Adipose tissue (tissue), 3 donors: ENCODE measurements around the gene TBC1D12. TPM values are rescaled to one million over a fixed set of nuclear protein-coding genes. Genes with fewer than 3 reads are reported as not detected.

Source experiments
- H3K27ac ChIP-seq: one replicate; pipeline ENCODE4 v1.5.1; 2013; ENCODE audit warnings: low read depth, low read length
- WGBS, 3 donors: extraction: QIAGEN DNeasy Blood & Tissue Kit; methylation state at CpG; one replicate each; pipeline ENCODE4 v1.1.7; 2013; 5-methylcytosine and 5-hydroxymethylcytosine counted together
- polyA plus RNA-seq, 3 donors: library from polyadenylated mRNA; stranded (reverse); fragments of 200-250 nt; gene quantifications; one replicate each; pipeline ENCODE4 v1.2.3, GENCODE V29; 2013
- donor health status: healthy with polysubstance abuse.
- donor health status: Bipolar disorder and iron deficiency.
- donor health status: healthy.

Gene TBC1D12
- polyA plus RNA-seq, 3 donors, result 2.9 to 7.6 (median 4.1) TPM

- no peak overlapping the region for H3K27ac ChIP-seq
These were observed 30.1 kb downstream of the TBC1D12 start for GRCh38 chr10:94432443-94432842.

GRCh38 chr10:94439275-94439861 lies 37.0 kb downstream of the TBC1D12 start:
- no peak overlapping the region for H3K27ac ChIP-seq
- WGBS, 3 donors, result 21 to 30% (median 23%) methylated on average over 4 of the region's 4 CpGs

- no peak overlapping the region for H3K27ac ChIP-seq
These were observed 37.8 kb downstream of the TBC1D12 start for GRCh38 chr10:94440096-94440495.

- WGBS, 3 donors, result 42 to 68% (median 62%) methylated on average over 2 of the region's 2 CpGs
These were observed 40.7 kb downstream of the TBC1D12 start for GRCh38 chr10:94443047-94443446.

GRCh38 chr10:94443549-94443948 lies 41.2 kb downstream of the TBC1D12 start:
- 88 to 90% (median 88%) methylated on average over 4 of the region's 4 CpGs for WGBS, 3 donors
- H3K27ac ChIP-seq, result no peak overlapping the region

More at GRCh38 chr10:94443047-94443446, 40.7 kb downstream of the TBC1D12 start:
- H3K27ac ChIP-seq, result no peak overlapping the region

GRCh38 chr10:94450782-94451181 lies 48.4 kb downstream of the TBC1D12 start:
- H3K27ac ChIP-seq, result no peak overlapping the region

- no peak overlapping the region for H3K27ac ChIP-seq
- 95 to 100% (median 97%) methylated on average over 1 of the region's 1 CpG for WGBS, 3 donors
These were observed 49.7 kb downstream of the TBC1D12 start for GRCh38 chr10:94451883-94452519.

- 93 to 95% (median 94%) methylated on average over 2 of the region's 2 CpGs for WGBS, 3 donors
- no peak overlapping the region for H3K27ac ChIP-seq
These were observed 54.6 kb downstream of the TBC1D12 start for GRCh38 chr10:94456942-94457341.

- H3K27ac ChIP-seq, result no peak overlapping the region
- WGBS, 3 donors, result 95 to 99% (median 98%) methylated on average over 22 to 25 of the region's 25 CpGs
These were observed 57.0 kb downstream of the TBC1D12 start for GRCh38 chr10:94459385-94459784.

- 91 to 96% (median 92%) methylated on average over 1 of the region's 1 CpG for WGBS, 3 donors
- no peak overlapping the region for H3K27ac ChIP-seq
These were observed 59.2 kb downstream of the TBC1D12 start for GRCh38 chr10:94461503-94461902.

GRCh38 chr10:94462130-94462529 lies 59.8 kb downstream of the TBC1D12 start:
- H3K27ac ChIP-seq, result no peak overlapping the region

GRCh38 chr10:94465684-94466083 lies 63.3 kb downstream of the TBC1D12 start:
- WGBS, 3 donors, result 94 to 97% (median 94%) methylated on average over 12 to 15 of the region's 15 CpGs
- no peak overlapping the region for H3K27ac ChIP-seq

GRCh38 chr10:94481410-94481809 lies 79.1 kb downstream of the TBC1D12 start:
- H3K27ac ChIP-seq, result no peak overlapping the region

GRCh38 chr10:94483970-94484369 lies 81.6 kb downstream of the TBC1D12 start:
- H3K27ac ChIP-seq, result no peak overlapping the region
- 92 to 98% (median 96%) methylated on average over 4 of the region's 4 CpGs for whole genome bisulfite sequencing, 3 donors

- no peak overlapping the region for H3K27ac ChIP-seq
- 97 to 98% (median 98%) methylated on average over 1 of the region's 1 CpG for WGBS, 3 donors
These were observed 82.8 kb downstream of the TBC1D12 start for GRCh38 chr10:94485094-94485493.

- WGBS, 3 donors, result 95 to 96% (median 96%) methylated on average over 3 of the region's 3 CpGs
- H3K27ac ChIP-seq, result no peak overlapping the region
These were observed 85.2 kb downstream of the TBC1D12 start for GRCh38 chr10:94487575-94487974.

GRCh38 chr10:94489107-94489506 lies 86.8 kb downstream of the TBC1D12 start:
- WGBS, 3 donors, result 94 to 98% (median 97%) methylated on average over 4 of the region's 4 CpGs
- no peak overlapping the region for H3K27ac ChIP-seq

GRCh38 chr10:94489976-94490788 lies 87.8 kb downstream of the TBC1D12 start:
- H3K27ac ChIP-seq, result no peak overlapping the region
- WGBS, 3 donors, result 92 to 96% (median 94%) methylated on average over 3 of the region's 3 CpGs

GRCh38 chr10:94490789-94491039 lies 88.4 kb downstream of the TBC1D12 start:
- H3K27ac ChIP-seq, result no peak overlapping the region

GRCh38 chr10:94493463-94493862 lies 91.1 kb downstream of the TBC1D12 start:
- WGBS, 3 donors, result 86 to 88% (median 88%) methylated on average over 2 of the region's 2 CpGs
- no peak overlapping the region for H3K27ac ChIP-seq
